HEK293 (cell line): ENCODE data around the gene GUCA2B.

Experiments
- CTCF ChIA-PET: fragments of 350-600 bp; formaldehyde crosslinking; extraction: SDS; loops from one replicate; lab custom pipeline; 2021; ENCODE audit warnings: antibody characterized with exemption; lab: Yijun Ruan, JAX
- POLR2A ChIA-PET: fragments of 300-600 bp; formaldehyde crosslinking; extraction: SDS; loops from one replicate; lab custom pipeline; 2020; ENCODE audit warnings: antibody characterized with exemption, inconsistent platforms; lab: Yijun Ruan, JAX
- H3K27ac ChIP-seq: fragments of 200-500 bp; sonication (Bioruptor generic); 2 replicates; pipeline ENCODE4 v1.5.1; 2014; ENCODE audit warnings: low read depth, low read length, control low read depth, inconsistent platforms; ENCODE audit errors: extremely low read depth
- H3K36me3 ChIP-seq, 2 experiments: fragments of 200-500 bp in 1 of 2; sonication (Bioruptor generic) in 1 of 2; 1 replicate in 1 of 2; 2 replicates in 1 of 2; pipeline ENCODE4 v1.5.1; 2014 to 2017; ENCODE audit warnings: inconsistent platforms in 2 of 2, low read length in 2 of 2; ENCODE audit not compliant: control insufficient read depth in 2 of 2, insufficient read depth in 1 of 2
- H3K4me1 ChIP-seq: fragments of 200-500 bp; sonication (Bioruptor generic); 2 replicates; pipeline ENCODE4 v1.5.1; 2014; ENCODE audit warnings: mild to moderate bottlenecking, low read length, inconsistent platforms; ENCODE audit not compliant: control insufficient read depth, insufficient read depth
- H3K4me3 ChIP-seq: 2 replicates; pipeline ENCODE4 v1.5.1; 2011; ENCODE audit warnings: low read depth, mild to moderate bottlenecking, control low read depth, low read length, moderate library complexity
- H3K9me3 ChIP-seq: fragments of 200-500 bp; sonication (Bioruptor generic); 2 replicates; pipeline ENCODE4 v1.5.1; 2014; ENCODE audit warnings: low read depth, low read length, inconsistent platforms; ENCODE audit not compliant: control insufficient read depth, insufficient read depth
- SETDB1 ChIP-seq: IDR thresholded peaks from one replicate; pipeline ENCODE4 v1.6.1; 2017; ENCODE audit warnings: mild to moderate bottlenecking, low read length, moderate library complexity, mixed read lengths; ENCODE audit not compliant: insufficient read length
- ZBTB17 ChIP-seq: fragments of 450-650 bp; formaldehyde crosslinking; IDR thresholded peaks from 2 replicates; pipeline ENCODE4 v1.5.1; 2016; ENCODE audit warnings: missing biosample characterization, missing genetic modification characterization
- ZNF266 ChIP-seq: fragments of 450-650 bp; formaldehyde crosslinking; IDR thresholded peaks from 2 replicates; pipeline ENCODE4 v1.5.1; 2016; ENCODE audit warnings: missing biosample characterization, missing genetic modification characterization, low read depth
- ZNF292 ChIP-seq: fragments of 450-650 bp; formaldehyde crosslinking; IDR thresholded peaks from 2 replicates; pipeline ENCODE4 v1.5.1; 2016; ENCODE audit warnings: low read depth, missing biosample characterization, missing genetic modification characterization, borderline replicate concordance
- ZNF664 ChIP-seq: fragments of 450-650 bp; formaldehyde crosslinking; IDR thresholded peaks from 2 replicates; pipeline ENCODE4 v1.5.1; 2016; ENCODE audit warnings: missing biosample characterization, missing genetic modification characterization
- TF ChIP-seq, protein P1 (sequence below): IDR thresholded peaks from 2 replicates; pipeline ENCODE4 v1.6.1; 2011; ENCODE audit warnings: mild to moderate bottlenecking, low read depth, low read length, borderline replicate concordance
- TF ChIP-seq, protein P2 (sequence below): fragments of 450-650 bp; formaldehyde crosslinking; IDR thresholded peaks from 2 replicates; pipeline ENCODE4 v1.5.1; 2016; ENCODE audit warnings: missing biosample characterization, missing genetic modification characterization

GUCA2B gene

DNA sequence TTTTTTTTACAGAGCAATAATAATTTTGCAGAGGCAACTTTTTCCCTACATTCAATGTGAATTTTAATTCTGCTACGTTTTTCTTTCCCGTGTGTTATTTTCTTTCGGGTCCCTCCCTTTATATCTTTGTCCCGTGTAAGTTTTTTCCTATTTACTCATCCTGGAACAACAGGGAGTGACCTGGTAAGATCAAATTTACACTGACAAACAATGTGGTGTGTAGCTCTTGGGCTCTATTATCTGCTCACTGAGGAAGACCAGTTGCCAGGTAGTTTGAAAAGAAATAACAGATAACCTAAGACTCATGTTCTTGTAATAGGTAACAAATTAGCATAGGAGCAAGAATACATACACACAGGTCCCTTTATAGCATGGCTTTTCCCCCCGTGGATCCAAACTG is 45.0 kb downstream of the GUCA2B start (continued):
- TF ChIP-seq ZNF292 (tag by site-specific recombination) (no peak), ZNF266 (tag by site-specific recombination) (no peak)
- TF ChIP-seq, protein P1, sequence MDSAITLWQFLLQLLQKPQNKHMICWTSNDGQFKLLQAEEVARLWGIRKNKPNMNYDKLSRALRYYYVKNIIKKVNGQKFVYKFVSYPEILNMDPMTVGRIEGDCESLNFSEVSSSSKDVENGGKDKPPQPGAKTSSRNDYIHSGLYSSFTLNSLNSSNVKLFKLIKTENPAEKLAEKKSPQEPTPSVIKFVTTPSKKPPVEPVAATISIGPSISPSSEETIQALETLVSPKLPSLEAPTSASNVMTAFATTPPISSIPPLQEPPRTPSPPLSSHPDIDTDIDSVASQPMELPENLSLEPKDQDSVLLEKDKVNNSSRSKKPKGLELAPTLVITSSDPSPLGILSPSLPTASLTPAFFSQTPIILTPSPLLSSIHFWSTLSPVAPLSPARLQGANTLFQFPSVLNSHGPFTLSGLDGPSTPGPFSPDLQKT = no peak
- TF ChIP-seq, protein P2, sequence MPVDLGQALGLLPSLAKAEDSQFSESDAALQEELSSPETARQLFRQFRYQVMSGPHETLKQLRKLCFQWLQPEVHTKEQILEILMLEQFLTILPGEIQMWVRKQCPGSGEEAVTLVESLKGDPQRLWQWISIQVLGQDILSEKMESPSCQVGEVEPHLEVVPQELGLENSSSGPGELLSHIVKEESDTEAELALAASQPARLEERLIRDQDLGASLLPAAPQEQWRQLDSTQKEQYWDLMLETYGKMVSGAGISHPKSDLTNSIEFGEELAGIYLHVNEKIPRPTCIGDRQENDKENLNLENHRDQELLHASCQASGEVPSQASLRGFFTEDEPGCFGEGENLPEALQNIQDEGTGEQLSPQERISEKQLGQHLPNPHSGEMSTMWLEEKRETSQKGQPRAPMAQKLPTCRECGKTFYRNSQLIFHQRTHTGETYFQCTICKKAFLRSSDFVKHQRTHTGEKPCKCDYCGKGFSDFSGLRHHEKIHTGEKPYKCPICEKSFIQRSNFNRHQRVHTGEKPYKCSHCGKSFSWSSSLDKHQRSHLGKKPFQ = no peak

DNA sequence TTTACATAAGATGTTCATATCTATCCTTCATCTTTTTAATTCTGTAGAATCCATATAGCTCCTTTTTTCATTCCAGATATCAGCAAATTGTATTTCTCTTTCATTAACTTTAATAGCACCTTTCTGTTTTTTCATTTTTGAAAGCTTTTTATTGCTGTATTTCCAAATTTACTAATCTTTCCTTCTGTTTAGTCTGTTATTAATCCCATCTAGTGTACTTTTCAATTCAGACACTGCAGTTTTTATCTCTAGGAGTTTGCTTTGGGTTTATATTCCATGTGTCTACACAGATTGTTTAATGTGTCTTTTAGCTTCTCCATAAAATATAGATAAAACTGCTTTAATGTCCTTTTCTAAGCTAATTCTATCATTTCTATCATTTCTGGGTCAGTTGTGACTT is 48.8 kb downstream of the GUCA2B start:
- CTCF ChIA-PET = interaction anchor here (2.1 kb wide), 1 partner anchor 28 kb away, joined by 10 read pairs; no protein-coding TSS in a partner anchor
- H3K36me3 ChIP-seq = peaks cover 3 to 30% of the 10 kb centered on the region in 2 experiments; a peak in 2 of 3 replicates
- POLR2A ChIA-PET = no interaction called here
- no peak overlapping the region for H3K27ac ChIP-seq
- no peaks in the 10 kb centered on the region for H3K9me3 ChIP-seq
- no peak overlapping the region for H3K4me3 ChIP-seq
- TF ChIP-seq ZNF664 (no peak), SETDB1 (peak; percentile 81), ZBTB17 (no peak)
- H3K4me1 ChIP-seq = no peaks in the 10 kb centered on the region
